A204.1 (cell line): Measurements from ENCODE around the gene RAP1GDS1.

Experiments
- FAIRE-seq: peaks from 2 replicates; lab custom pipeline; 2012; peaks lifted over from hg19 to GRCh38; lab: Jason Lieb, UNC

Gene RAP1GDS1

DNA sequence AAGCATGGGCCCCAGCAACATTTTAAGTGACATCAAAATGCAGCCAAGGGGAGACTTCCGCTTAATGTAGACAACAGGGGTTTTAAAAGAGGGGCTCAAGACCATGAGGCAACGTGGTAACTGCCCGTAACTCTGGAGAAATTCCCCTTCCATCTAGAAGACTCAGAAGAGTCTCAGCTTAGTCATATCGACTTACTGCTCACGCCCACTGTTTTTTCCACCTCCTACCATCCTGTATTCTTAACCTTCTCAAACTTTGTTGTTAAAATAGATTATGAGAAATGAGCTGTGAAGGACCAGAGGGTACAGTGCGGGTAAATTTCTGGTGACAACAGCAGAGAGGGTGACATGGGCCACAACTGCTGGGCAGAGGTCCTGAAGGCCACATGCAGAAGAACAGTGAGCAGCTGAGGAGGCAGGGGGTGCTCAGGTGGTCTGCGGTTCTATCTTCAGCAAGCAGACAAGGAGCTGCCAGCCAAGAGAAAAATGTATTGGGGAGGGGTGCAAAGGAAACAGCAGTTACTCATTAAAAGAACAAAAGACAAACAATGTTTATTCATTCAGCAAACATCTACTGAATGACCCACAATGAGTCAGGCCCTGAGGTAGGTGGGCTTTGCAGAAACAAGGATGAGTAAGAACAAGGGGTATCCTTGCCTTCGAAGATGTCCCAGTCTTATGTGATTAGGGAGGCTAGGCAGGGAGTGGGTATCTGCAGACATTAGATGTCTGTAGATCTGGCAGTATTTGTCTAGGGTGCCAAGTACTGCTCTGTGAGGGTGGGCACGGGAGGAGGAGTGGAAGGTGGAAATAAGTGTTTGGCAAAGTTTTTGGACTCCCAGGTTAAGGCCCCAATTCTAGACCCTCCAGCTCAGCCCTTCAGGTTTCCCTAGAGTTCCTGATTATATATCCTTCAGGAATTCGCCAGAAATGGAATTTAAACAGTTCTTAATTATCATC, 221.9 kb downstream of the RAP1GDS1 start:
- FAIRE-seq: no peak

DNA sequence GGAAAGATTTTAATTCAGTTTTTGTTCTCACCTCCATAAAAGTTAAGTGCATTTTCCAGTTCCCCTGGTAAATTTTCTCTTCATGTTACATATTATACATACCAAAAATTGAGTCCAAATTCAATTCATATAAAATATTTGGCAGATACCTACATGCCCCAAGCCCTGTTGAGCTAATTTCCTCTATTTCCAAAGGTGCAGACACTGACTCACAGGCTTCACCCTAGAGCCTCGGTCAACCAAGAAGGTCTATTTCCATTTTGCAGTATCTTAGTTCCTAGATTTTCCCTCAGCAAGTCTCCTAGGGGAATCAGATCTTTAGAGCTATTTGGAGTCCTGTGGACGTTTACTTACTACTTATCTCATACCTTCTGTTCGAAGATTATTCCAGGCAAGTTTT, 222.8 kb downstream of the RAP1GDS1 start:
- FAIRE-seq: no peak

DNA sequence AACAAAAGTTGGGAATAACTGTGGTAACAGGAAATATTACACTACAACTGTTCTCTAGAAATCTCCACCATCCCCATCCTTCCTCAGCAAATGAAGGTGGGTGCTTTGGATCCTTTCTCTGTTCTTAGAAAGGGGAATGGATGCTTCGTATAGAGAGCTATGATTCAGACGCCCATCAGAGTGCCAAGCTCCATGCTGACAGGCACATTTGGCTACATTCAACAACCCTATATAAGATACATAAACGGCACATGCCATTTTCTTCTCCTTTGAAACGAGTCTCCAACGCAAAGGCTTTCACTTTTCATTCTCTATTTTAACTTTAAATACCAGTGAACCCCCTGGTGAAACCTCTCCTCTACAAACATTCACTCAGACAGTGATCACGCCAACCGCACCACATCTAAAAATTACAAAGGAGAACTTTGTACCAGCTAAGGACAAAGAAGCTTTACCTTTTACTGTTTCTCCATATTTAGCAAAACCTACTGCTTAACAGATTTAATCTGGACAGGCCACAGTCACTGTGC, 224.7 kb downstream of the RAP1GDS1 start:
- FAIRE-seq: no peak

DNA sequence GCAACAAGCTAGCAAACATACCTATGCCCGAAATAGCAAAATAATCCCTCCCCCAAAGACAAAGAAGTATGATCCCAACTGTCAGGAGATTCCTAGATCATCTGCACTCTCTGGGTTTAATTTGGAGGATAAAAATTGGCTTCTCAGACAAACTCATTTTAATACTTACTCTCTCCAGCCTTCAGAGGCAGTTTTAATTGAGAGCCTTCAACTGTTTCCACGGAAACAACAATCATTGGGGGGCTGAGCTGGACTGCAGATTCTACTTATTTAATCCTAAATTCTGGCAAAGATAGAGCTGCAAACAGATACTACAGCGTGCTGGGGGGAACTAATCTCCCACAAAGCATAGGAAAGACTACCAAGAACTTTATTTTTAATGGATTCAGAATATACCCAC, 229.1 kb downstream of the RAP1GDS1 start:
- FAIRE-seq: no peak

DNA sequence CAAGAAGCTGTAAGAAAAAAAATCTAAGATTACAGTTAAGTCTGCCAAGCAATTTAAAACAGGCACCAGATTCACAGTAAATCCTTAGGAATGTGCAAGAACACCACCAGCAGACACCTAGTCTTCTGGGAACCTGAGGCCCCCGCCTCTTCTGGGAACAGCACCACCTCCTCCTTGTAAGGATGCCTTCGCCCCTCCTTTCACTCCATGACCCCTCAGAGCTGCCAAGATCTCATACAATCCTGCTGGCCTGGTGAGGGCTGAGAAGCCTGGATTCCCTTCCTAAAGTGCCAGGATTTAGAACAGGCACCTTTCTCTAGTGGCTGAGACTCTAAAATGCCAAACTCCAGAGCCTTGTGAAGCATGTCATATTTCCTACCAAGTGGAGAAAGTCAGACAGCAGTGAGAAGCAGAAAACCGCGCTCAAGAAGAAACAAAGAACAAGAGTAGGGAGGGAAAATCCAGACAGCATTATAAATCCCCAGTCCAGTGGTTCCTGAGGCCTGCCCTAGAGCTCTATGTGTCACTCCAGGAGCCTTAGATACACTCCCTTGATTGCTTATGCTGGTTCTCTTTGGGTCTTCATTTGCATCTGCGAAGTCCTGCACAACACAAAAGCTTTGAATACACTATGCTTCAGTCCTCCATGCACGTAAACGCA, 230.8 kb downstream of the RAP1GDS1 start:
- no peak for FAIRE-seq

DNA sequence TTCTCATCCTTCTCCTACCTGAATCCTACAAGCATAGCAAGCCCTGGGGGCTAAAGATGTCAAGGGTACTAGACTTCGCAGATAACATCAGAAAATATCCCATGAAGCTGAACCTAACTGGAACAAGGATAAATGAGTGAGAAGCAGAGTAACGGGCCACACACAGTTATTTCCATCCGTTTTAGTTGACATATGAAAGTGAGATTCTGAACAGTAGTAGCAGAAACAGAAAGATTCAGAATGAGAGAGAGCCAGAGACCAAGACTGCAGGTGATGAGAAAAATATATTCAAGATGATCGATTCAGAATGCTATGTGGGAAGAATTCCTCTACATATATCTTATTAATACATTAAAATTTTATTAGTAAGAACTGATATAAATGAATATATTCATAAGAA, 232.1 kb downstream of the RAP1GDS1 start:
- no peak for FAIRE-seq
